D341Med (cell line): ENCODE results near the gene TLK2.

Source experiments
- DNase-seq: peaks from one replicate; pipeline ENCODE4 v3.0.0; 2012; ENCODE audit warnings: low spot score

TLK2 gene

GRCh38 chr17:62628831-62629555 lies 150.4 kb downstream of the TLK2 start:
- DNase-seq, result peak; percentile 38

GRCh38 chr17:62629556-62630364 lies 151.1 kb downstream of the TLK2 start:
- DNase-seq, result no peak

- DNase-seq, result no peak
Observed at GRCh38 chr17:62630365-62631085, 151.9 kb downstream of the TLK2 start.

- DNase-seq, result no peak
Observed at GRCh38 chr17:62631086-62631935, 152.7 kb downstream of the TLK2 start.

- DNase-seq, result no peak
Observed at GRCh38 chr17:62631936-62632924, 153.6 kb downstream of the TLK2 start.

GRCh38 chr17:62637809-62638208 lies 159.2 kb downstream of the TLK2 start:
- no peak for DNase-seq

- peak; percentile 4 for DNase-seq
Observed at GRCh38 chr17:62641153-62641552, 162.5 kb downstream of the TLK2 start.

GRCh38 chr17:62641951-62642350 lies 163.3 kb downstream of the TLK2 start:
- DNase-seq, result no peak

- DNase-seq, result no peak
Observed at GRCh38 chr17:62643496-62643895, 164.9 kb downstream of the TLK2 start.

- DNase-seq, result peak; percentile 26
Observed at GRCh38 chr17:62644487-62645173, 166.0 kb downstream of the TLK2 start.

- DNase-seq, result peak; percentile 35
Observed at GRCh38 chr17:62648251-62648955, 169.8 kb downstream of the TLK2 start.

- DNase-seq, result no peak
Observed at GRCh38 chr17:62648956-62649294, 170.3 kb downstream of the TLK2 start.

- no peak for DNase-seq
Observed at GRCh38 chr17:62649570-62649969, 170.9 kb downstream of the TLK2 start.

- DNase-seq, result no peak
Observed at GRCh38 chr17:62650587-62650986, 172.0 kb downstream of the TLK2 start.

- peak; percentile 45 for DNase-seq
Observed at GRCh38 chr17:62652251-62653001, 173.8 kb downstream of the TLK2 start.

GRCh38 chr17:62653002-62653825 lies 174.6 kb downstream of the TLK2 start:
- DNase-seq, result peak; percentile 81

GRCh38 chr17:62653826-62654761 lies 175.5 kb downstream of the TLK2 start:
- DNase-seq, result peak; percentile 37
